ENCODE data around the gene CT45A1. TPM values are rescaled to one million over a fixed set of nuclear protein-coding genes. Genes with fewer than 3 reads are reported as not detected.
"Not testable (repeated sequence)": the region's sequence is repeated elsewhere in the genome, so short reads cannot be mapped to it uniquely, and the experiment has no call there.

CT45A1 gene
- total and polyA plus RNA-seq, 2 experiments from 2014 or later: not detected

DNA sequence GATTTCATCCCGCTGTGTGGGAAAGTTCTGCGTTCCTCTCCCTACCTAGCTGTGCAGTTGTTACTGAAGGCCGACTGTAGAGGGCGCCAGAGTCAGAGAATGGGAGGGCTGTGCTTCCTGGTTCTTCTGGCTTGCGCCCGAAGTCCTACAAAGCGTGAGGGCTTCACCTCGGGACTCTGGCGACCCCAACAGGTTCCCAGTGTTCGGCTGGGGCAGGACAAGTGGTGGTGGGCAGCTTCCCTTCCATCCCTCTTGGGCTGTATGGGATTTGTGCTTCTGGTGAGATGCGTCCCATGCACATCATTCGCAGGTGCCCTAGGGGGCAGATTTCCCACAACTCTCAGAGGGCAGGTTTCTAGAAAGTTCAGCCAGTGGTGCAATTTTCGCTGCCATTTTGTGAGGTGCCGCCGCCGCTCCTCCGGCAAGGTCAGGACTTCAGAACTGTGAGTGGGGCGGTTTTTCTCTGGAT is 27.3 kb downstream of the CT45A1 start:
- in situ Hi-C loops (cut with MboI): no loop called here
- Histone ChIP-seq H3K4me1 (ENCODE audit: insufficient read depth) (no peaks in the 10 kb centered on the region), H3K27me3 (replicated peaks; ENCODE audit: insufficient read depth) (no peaks in the 10 kb centered on the region), H3K79me2 (ENCODE audit: insufficient read depth) (no peaks in the 10 kb centered on the region), H4K20me1 (ENCODE audit: insufficient read depth) (no peaks in the 10 kb centered on the region), H3K9me3 (ENCODE audit: low read depth) (no peaks in the 10 kb centered on the region), H3F3A (ENCODE audit: insufficient read depth) (no peaks in the 10 kb centered on the region), H3K9ac (no peak overlapping the region), H3K9me2 (ENCODE audit: insufficient read depth) (no peaks in the 10 kb centered on the region), H3K4me3 (no peak overlapping the region), H2AFZ (no peak overlapping the region), H3K27ac (no peak overlapping the region), H3K4me2 (ENCODE audit: unreplicated experiment) (no peak overlapping the region), H3K36me3 (ENCODE audit: low read depth) (no peaks in the 10 kb centered on the region)
- TF ChIP-seq EZH2phosphoT487 (IDR thresholded peaks at IDR 0.05; ENCODE audit: insufficient read depth, low read depth): no peak
- no peak for TF ChIP-seq EZH2 (IDR thresholded peaks at IDR 0.05; ENCODE audit: insufficient read depth, poor library complexity, severe bottlenecking)
- peak; percentile 12 for DNase-seq
- WGBS, 2 experiments (ENCODE audit: low coverage in 1 of 2, low lambda C conversion rate in 2 of 2, missing lambda C conversion rate in 2 of 2): 49 to 50% methylated on average over 15 to 16 of the region's 18 CpGs

DNA sequence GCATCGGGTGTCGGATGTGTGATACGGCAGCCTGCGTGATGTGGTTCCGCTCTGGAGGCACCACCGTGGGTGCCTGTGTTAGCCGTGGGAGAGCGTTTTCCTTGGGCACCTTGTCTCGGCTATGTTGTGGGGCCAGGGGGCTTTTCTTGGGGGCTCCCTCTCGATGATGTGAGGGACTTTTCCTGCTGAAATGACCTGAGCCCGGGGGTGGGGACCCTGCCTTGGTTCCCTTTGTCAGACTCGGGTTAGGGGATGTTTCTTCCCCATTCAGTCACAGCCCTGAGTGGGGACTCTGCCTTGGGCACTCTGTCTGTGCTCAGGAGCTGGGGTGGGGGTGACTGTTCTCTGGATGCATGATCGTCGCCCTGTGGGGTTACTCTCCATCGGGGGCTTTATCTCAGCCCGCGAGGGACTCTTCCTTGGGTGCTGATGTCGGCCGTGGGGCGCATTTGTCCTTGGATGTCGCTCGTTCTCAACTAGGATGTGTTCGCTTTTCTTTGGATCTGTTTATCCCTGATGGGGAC is 27.8 kb downstream of the CT45A1 start:
- no peak overlapping the region for H2AFZ ChIP-seq
- H3K9me3 ChIP-seq (ENCODE audit: low read depth): no peaks in the 10 kb centered on the region
- no peaks in the 10 kb centered on the region for H3F3A ChIP-seq (ENCODE audit: insufficient read depth)
- DNase-seq: no peak
- WGBS, 2 experiments (ENCODE audit: low coverage in 1 of 2, low lambda C conversion rate in 2 of 2, missing lambda C conversion rate in 2 of 2): 47 to 57% methylated on average over 9 to 23 of the region's 23 CpGs
- H3K27ac ChIP-seq: no peak overlapping the region
- H3K4me3 ChIP-seq: no peak overlapping the region
- H3K4me2 ChIP-seq (ENCODE audit: unreplicated experiment): no peak overlapping the region
- H3K27me3 ChIP-seq (replicated peaks; ENCODE audit: insufficient read depth): no peaks in the 10 kb centered on the region
- in situ Hi-C loops (cut with MboI): no loop called here
- no peaks in the 10 kb centered on the region for H3K36me3 ChIP-seq (ENCODE audit: low read depth)
- no peaks in the 10 kb centered on the region for H3K79me2 ChIP-seq (ENCODE audit: insufficient read depth)
- no peaks in the 10 kb centered on the region for H4K20me1 ChIP-seq (ENCODE audit: insufficient read depth)
- no peaks in the 10 kb centered on the region for H3K9me2 ChIP-seq (ENCODE audit: insufficient read depth)
- no peaks in the 10 kb centered on the region for H3K4me1 ChIP-seq (ENCODE audit: insufficient read depth)
- no peak for TF ChIP-seq EZH2 (IDR thresholded peaks at IDR 0.05; ENCODE audit: insufficient read depth, poor library complexity, severe bottlenecking)
- TF ChIP-seq EZH2phosphoT487 (IDR thresholded peaks at IDR 0.05; ENCODE audit: insufficient read depth, low read depth): no peak
- no peak overlapping the region for H3K9ac ChIP-seq

DNA sequence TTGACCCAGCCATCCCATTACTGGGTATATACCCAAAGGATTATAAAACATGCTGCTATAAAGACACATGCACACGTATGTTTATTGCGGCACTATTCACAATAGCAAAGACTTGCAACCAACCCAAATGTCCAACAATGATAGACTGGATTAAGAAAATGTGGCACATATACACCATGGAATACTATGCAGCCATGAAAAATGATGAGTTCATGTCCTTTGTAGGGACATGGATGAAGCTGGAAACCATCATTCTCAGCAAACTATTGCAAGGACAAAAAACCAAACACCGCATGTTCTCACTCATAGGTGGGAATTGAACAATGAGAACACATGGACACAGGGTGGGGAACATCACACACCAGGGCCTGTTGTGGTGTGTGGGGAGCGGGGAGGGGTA is 31.3 kb downstream of the CT45A1 start:
- H3K4me2 ChIP-seq (ENCODE audit: unreplicated experiment); H3K4me3 ChIP-seq; H3K79me2 ChIP-seq (ENCODE audit: insufficient read depth); H3K9me3 ChIP-seq (ENCODE audit: low read depth); H2AFZ ChIP-seq; in situ Hi-C loops (cut with MboI); H4K20me1 ChIP-seq (ENCODE audit: insufficient read depth); H3F3A ChIP-seq (ENCODE audit: insufficient read depth); H3K27me3 ChIP-seq (replicated peaks; ENCODE audit: insufficient read depth); DNase-seq; H3K9ac ChIP-seq; H3K9me2 ChIP-seq (ENCODE audit: insufficient read depth); H3K36me3 ChIP-seq (ENCODE audit: low read depth); H3K4me1 ChIP-seq (ENCODE audit: insufficient read depth); H3K27ac ChIP-seq: not testable (repeated sequence)
- WGBS, 2 experiments (ENCODE audit: low coverage in 1 of 2, low lambda C conversion rate in 2 of 2, missing lambda C conversion rate in 2 of 2): 63 to 76% methylated on average over 3 to 4 of the region's 4 CpGs

DNA sequence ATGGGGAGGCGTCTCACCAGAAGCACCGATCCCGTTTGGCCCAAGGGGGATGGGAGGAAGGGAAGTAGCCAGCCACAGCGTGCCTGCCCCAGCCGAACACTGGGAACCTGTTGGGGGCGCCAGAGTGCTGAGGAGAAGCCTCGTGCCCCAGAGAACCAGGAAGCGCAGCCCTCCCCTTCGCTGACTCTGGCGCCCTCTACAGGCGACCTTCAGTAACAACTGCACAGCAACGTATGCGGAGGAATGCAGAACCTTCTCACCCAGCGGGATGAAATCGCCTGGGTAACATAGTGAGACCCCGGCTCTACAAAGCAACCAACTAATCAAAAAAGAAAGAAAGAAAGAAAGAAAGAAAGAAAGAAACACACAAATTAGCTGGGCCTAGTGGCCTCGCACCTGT is 54.7 kb downstream of the CT45A1 start, which contains the start of gene CT45A3:
Gene CT45A3 (minus strand): TSS at position 101 of the 400 bp plus-strand sequence. CDS start 3,747 bp downstream, outside the sequence.
- H3K36me3 ChIP-seq (ENCODE audit: low read depth); H3F3A ChIP-seq (ENCODE audit: insufficient read depth); H3K79me2 ChIP-seq (ENCODE audit: insufficient read depth); H3K9me3 ChIP-seq (ENCODE audit: low read depth); H3K27me3 ChIP-seq (replicated peaks; ENCODE audit: insufficient read depth); H3K9ac ChIP-seq; H2AFZ ChIP-seq; H3K9me2 ChIP-seq (ENCODE audit: insufficient read depth); H3K4me2 ChIP-seq (ENCODE audit: unreplicated experiment); DNase-seq; H3K4me3 ChIP-seq; H3K27ac ChIP-seq; H4K20me1 ChIP-seq (ENCODE audit: insufficient read depth); H3K4me1 ChIP-seq (ENCODE audit: insufficient read depth); in situ Hi-C loops (cut with MboI): not testable (repeated sequence)
- no CpG with 5 or more reads among the region's 17 CpGs for WGBS, 2 experiments (ENCODE audit: low coverage in 1 of 2, low lambda C conversion rate in 2 of 2, missing lambda C conversion rate in 2 of 2)

Small RNA genes within 50 kb of the gene (small RNA-seq; reads per million reads assigned to genes)
- not detected for gene AC240442.1 (ENCODE audit: low read depth, low replicate concordance)

Other genes with a start within 250 kb of the CT45A1 start
- 1.9 and 4.4 TPM in 2 replicates for gene INTS6L, start 193.0 kb upstream of the CT45A1 start, total RNA-seq (2014; rRNA removed; shearing (Covaris generic))
- gene INTS6L, start 193.0 kb upstream of the CT45A1 start, polyA plus RNA-seq (2016; fragmentation: Nextera tagmentation; extraction: Ambion mirVana): 1.1 and 1.2 TPM in 2 replicates
- not detected in 2 replicates for gene CT45A3, start 54.6 kb downstream of the CT45A1 start, total RNA-seq (2014; rRNA removed; shearing (Covaris generic))
- gene CT45A3, start 54.6 kb downstream of the CT45A1 start, polyA plus RNA-seq (2016; fragmentation: Nextera tagmentation; extraction: Ambion mirVana): not detected in 2 replicates
- gene CT45A5, start 71.9 kb downstream of the CT45A1 start, total RNA-seq (2014; rRNA removed; shearing (Covaris generic)): not detected in 2 replicates
- not detected in 2 replicates for gene CT45A5, start 71.9 kb downstream of the CT45A1 start, polyA plus RNA-seq (2016; fragmentation: Nextera tagmentation; extraction: Ambion mirVana)
- not detected in 2 replicates for gene CT45A6, start 89.1 kb downstream of the CT45A1 start, total RNA-seq (2014; rRNA removed; shearing (Covaris generic))
- not detected in 2 replicates for gene CT45A6, start 89.1 kb downstream of the CT45A1 start, polyA plus RNA-seq (2016; fragmentation: Nextera tagmentation; extraction: Ambion mirVana)
- gene CT45A2, start 106.4 kb downstream of the CT45A1 start, total RNA-seq (2014; rRNA removed; shearing (Covaris generic)): not detected in 2 replicates
- not detected in 2 replicates for gene CT45A2, start 106.4 kb downstream of the CT45A1 start, polyA plus RNA-seq (2016; fragmentation: Nextera tagmentation; extraction: Ambion mirVana)
- gene CT45A7, start 123.6 kb downstream of the CT45A1 start, total RNA-seq (2014; rRNA removed; shearing (Covaris generic)): not detected in 2 replicates
- not detected in 2 replicates for gene CT45A7, start 123.6 kb downstream of the CT45A1 start, polyA plus RNA-seq (2016; fragmentation: Nextera tagmentation; extraction: Ambion mirVana)
- gene CT45A8, start 140.9 kb downstream of the CT45A1 start, total RNA-seq (2014; rRNA removed; shearing (Covaris generic)): not detected in 2 replicates
- not detected in 2 replicates for gene CT45A8, start 140.9 kb downstream of the CT45A1 start, polyA plus RNA-seq (2016; fragmentation: Nextera tagmentation; extraction: Ambion mirVana)
- not detected in 2 replicates for gene CT45A9, start 158.2 kb downstream of the CT45A1 start, total RNA-seq (2014; rRNA removed; shearing (Covaris generic))
- not detected in 2 replicates for gene CT45A9, start 158.2 kb downstream of the CT45A1 start, polyA plus RNA-seq (2016; fragmentation: Nextera tagmentation; extraction: Ambion mirVana)
- gene CT45A10, start 179.8 kb downstream of the CT45A1 start, total RNA-seq (2014; rRNA removed; shearing (Covaris generic)): not detected in 2 replicates
- not detected in 2 replicates for gene CT45A10, start 179.8 kb downstream of the CT45A1 start, polyA plus RNA-seq (2016; fragmentation: Nextera tagmentation; extraction: Ambion mirVana)
- not detected in 2 replicates for gene SAGE1, start 180.1 kb downstream of the CT45A1 start, total RNA-seq (2014; rRNA removed; shearing (Covaris generic))
- not detected in 2 replicates for gene SAGE1, start 180.1 kb downstream of the CT45A1 start, polyA plus RNA-seq (2016; fragmentation: Nextera tagmentation; extraction: Ambion mirVana)

Measured in GM23248 (cell line).